ENCODE results near the gene XPC.

XPC gene

GRCh38 chr3:14146381-14147065 lies 31.9 kb downstream of the XPC start:
- DNase-seq = no peak

GRCh38 chr3:14145670-14146380 lies 32.6 kb downstream of the XPC start:
- DNase-seq = no peak

GRCh38 chr3:14145236-14145635 lies 33.2 kb downstream of the XPC start:
- DNase-seq = no peak

- peak; percentile 96 to 97 for DNase-seq
Observed at GRCh38 chr3:14144423-14145075, 33.9 kb downstream of the XPC start.

- peak; percentile 48 to 56 for DNase-seq
Observed at GRCh38 chr3:14143271-14144225, 34.9 kb downstream of the XPC start.

GRCh38 chr3:14142567-14143270 lies 35.7 kb downstream of the XPC start:
- DNase-seq = peak; percentile 34 to 49

GRCh38 chr3:14141602-14142341 lies 36.6 kb downstream of the XPC start:
- peak; percentile 48 to 77 for DNase-seq

- peak in 1 of 2 donors; percentile 55 for DNase-seq
Observed at GRCh38 chr3:14141144-14141543, 37.3 kb downstream of the XPC start.

GRCh38 chr3:14140668-14141067 lies 37.7 kb downstream of the XPC start:
- no peak for DNase-seq

- DNase-seq = no peak
Observed at GRCh38 chr3:14139771-14140170, 38.6 kb downstream of the XPC start.

- no peak for DNase-seq
Observed at GRCh38 chr3:14138878-14139655, 39.3 kb downstream of the XPC start.

- peak in 1 of 2 donors; percentile 41 for DNase-seq
Observed at GRCh38 chr3:14138109-14138877, 40.1 kb downstream of the XPC start.

GRCh38 chr3:14137445-14137844 lies 41.0 kb downstream of the XPC start:
- peak; percentile 52 to 79 for DNase-seq

GRCh38 chr3:14137004-14137403 lies 41.4 kb downstream of the XPC start:
- DNase-seq = no peak

- no peak for DNase-seq
Observed at GRCh38 chr3:14135581-14135980, 42.8 kb downstream of the XPC start.

GRCh38 chr3:14134291-14134690 lies 44.1 kb downstream of the XPC start:
- no peak for DNase-seq

- no peak for DNase-seq
Observed at GRCh38 chr3:14133876-14134275, 44.5 kb downstream of the XPC start.

GRCh38 chr3:14133188-14133800 lies 45.1 kb downstream of the XPC start:
- DNase-seq = no peak

GRCh38 chr3:14132689-14133088 lies 45.7 kb downstream of the XPC start:
- no peak for DNase-seq

Data from inflammatory macrophage (primary cell).